Measurements from ENCODE around the gene RAB5IF. TPM values are rescaled to one million over a fixed set of nuclear protein-coding genes. Genes with fewer than 3 reads are reported as not detected.
"Not testable (repeated sequence)": the region's sequence is repeated elsewhere in the genome, so short reads cannot be mapped to it uniquely, and the experiment has no call there.

RAB5IF gene
- total RNA-seq, 1 donor from 2014 or later: 65.2 TPM

DNA sequence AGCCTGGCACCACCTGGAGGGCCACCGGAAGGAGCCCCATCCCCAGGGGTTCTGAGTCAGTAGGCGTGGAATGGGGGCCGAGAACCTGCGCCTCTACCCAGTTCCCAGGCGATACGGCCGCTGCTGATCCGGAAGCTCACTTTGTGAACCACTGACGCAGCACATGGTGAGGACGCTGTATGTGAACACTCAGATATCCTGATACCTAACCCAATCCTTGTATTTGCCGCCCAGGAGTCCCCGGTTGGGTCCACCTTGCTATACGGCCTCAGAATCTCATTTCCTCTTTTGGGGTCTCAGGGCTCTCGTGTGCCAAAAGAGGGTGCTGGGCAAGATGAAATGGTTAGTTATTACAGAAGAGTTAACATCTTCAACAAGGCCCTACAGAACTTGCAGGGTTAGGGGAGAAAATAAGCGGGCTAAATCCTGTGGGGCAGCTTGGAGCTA lies 604 bp upstream of the RAB5IF start:
- H3K9me3 Mint-ChIP-seq (ENCODE audit: unreplicated experiment): no peaks in the 10 kb centered on the region
- TF ChIP-seq, protein P1, sequence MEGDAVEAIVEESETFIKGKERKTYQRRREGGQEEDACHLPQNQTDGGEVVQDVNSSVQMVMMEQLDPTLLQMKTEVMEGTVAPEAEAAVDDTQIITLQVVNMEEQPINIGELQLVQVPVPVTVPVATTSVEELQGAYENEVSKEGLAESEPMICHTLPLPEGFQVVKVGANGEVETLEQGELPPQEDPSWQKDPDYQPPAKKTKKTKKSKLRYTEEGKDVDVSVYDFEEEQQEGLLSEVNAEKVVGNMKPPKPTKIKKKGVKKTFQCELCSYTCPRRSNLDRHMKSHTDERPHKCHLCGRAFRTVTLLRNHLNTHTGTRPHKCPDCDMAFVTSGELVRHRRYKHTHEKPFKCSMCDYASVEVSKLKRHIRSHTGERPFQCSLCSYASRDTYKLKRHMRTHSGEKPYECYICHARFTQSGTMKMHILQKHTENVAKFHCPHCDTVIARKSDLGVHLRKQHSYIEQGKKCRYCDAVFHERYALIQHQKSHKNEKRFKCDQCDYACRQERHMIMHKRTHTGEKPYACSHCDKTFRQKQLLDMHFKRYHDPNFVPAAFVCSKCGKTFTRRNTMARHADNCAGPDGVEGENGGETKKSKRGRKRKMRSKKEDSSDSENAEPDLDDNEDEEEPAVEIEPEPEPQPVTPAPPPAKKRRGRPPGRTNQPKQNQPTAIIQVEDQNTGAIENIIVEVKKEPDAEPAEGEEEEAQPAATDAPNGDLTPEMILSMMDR (IDR thresholded peaks at IDR 0.05): no peak
- H3K27ac Mint-ChIP-seq (ENCODE audit: unreplicated experiment): peak overlapping the region; percentile 94
- DNase-seq (ENCODE audit: extremely low spot score, unreplicated experiment): no peak
- peak overlapping the region; percentile 95 for H3K4me3 Mint-ChIP-seq (ENCODE audit: unreplicated experiment)
- H3K36me3 Mint-ChIP-seq (ENCODE audit: unreplicated experiment): peaks cover 2% of the 10 kb centered on the region
- peaks cover 23% of the 10 kb centered on the region for H3K4me1 Mint-ChIP-seq (ENCODE audit: unreplicated experiment)
- no peaks in the 10 kb centered on the region for H3K27me3 Mint-ChIP-seq (ENCODE audit: unreplicated experiment)

DNA sequence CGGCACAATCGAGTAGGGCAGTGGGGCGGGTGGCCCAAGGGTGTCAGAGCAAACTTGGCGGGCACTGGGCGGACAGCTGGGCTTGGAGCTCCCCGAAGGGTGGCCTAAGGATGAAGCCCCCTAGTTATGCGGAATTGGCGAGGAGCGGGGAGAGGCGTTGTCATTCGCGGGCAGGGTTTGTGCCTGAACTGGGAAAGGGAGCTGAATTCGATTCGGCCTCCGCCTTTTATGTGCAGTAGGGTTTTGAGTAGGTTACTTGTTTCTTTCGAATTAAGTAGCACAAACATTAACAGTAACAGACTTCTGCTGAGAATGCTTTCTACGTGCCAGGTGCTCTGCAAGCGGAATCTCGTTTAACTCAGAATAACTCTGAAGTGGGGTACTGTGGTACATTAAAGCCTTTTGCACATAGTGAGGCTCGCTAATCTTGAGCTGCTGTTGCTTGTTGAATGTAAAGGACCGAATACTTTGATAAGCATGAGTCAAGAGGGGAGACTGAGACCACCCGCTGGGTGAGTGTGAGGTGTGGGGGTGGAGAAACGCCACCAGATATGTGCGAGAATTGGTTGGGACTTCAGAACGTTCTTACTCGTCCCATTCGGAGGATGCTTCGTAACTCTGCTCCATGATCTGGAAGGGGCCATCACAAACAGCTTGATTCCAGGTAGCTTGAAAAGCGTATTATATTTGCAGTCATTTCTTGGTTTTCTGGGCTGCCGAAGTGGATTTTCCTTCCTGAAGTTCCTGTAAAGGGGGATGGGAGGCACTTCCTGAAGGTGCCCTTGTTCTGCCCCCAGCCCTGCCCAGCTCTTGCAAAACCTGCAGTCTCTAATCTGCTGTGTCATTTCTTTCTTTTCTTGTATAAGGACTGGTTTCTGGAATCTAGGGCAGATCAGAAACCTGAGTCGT lies 833 bp downstream of the RAB5IF start:
- DNase-seq (ENCODE audit: extremely low spot score, unreplicated experiment): no peak
- H3K9me3 Mint-ChIP-seq (ENCODE audit: unreplicated experiment): no peaks in the 10 kb centered on the region
- H3K27me3 Mint-ChIP-seq (ENCODE audit: unreplicated experiment): no peaks in the 10 kb centered on the region
- peak overlapping the region; percentile 95 for H3K4me3 Mint-ChIP-seq (ENCODE audit: unreplicated experiment)
- H3K36me3 Mint-ChIP-seq (ENCODE audit: unreplicated experiment): peaks cover 4% of the 10 kb centered on the region
- peaks cover 23% of the 10 kb centered on the region for H3K4me1 Mint-ChIP-seq (ENCODE audit: unreplicated experiment)
- TF ChIP-seq, protein P1 (IDR thresholded peaks at IDR 0.05): no peak
- H3K27ac Mint-ChIP-seq (ENCODE audit: unreplicated experiment): peak overlapping the region; percentile 88

DNA sequence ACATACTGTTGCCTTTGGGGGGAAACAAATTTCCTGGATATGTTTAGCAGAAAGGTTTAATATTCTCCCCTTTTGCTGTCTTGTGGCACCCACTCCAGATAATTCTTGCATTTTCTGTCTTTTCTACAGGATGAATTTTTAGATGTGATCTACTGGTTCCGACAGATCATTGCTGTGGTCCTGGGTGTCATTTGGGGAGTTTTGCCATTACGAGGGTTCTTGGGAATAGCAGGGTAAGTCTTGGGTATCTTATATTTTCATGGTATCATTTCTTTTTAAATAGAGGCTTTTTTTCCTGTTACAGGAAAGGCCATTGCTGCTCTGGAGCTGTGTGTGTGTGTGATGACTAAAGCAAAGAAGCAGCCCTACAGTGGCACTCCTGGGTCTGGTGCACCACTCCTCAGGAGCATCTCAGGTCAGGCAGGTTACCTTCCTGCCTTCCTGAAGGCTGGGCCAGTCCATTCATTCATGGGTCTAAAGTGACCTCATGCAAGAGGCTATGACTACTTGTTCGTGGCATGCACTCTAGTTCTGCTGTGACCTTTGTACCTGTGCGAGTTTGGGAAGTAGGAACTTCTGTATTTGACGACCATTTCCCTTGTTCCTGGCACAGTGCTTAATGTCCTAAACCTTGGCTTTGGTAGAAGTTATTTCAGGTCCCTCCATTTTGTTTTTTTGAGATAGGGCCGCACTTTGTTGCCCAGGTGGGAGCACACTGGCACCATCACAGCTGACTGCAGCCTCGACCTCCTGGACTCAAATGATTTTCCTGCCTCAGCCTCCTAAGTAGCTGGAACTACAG lies 2.2 kb downstream of the RAB5IF start:
- H3K4me1 Mint-ChIP-seq (ENCODE audit: unreplicated experiment): peaks cover 23% of the 10 kb centered on the region
- no peaks in the 10 kb centered on the region for H3K27me3 Mint-ChIP-seq (ENCODE audit: unreplicated experiment)
- H3K9me3 Mint-ChIP-seq (ENCODE audit: unreplicated experiment): no peaks in the 10 kb centered on the region
- TF ChIP-seq, protein P1 (IDR thresholded peaks at IDR 0.05): no peak
- no peak overlapping the region for H3K27ac Mint-ChIP-seq (ENCODE audit: unreplicated experiment)
- DNase-seq (ENCODE audit: extremely low spot score, unreplicated experiment): no peak
- peak overlapping the region; percentile 60 for H3K4me3 Mint-ChIP-seq (ENCODE audit: unreplicated experiment)
- peaks cover 13% of the 10 kb centered on the region for H3K36me3 Mint-ChIP-seq (ENCODE audit: unreplicated experiment)

DNA sequence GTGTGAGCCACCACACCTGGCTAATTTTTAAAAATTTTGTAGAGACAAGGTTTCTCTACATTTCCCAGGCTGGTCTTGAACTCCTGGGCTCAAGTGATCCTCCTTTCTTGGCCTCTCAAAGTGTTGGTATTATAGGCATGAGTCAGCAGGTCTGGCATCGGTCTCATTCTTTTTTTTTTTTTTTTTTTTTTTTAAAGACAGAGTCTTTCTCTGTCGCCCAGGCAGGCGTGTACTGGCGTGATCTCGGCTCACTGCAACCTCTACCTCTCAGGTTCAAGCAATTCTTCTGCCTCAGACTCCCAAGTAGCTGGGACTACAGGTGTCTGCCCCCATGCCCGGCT lies 2.8 kb downstream of the RAB5IF start:
- H3K4me1 Mint-ChIP-seq (ENCODE audit: unreplicated experiment): peaks cover 23% of the 10 kb centered on the region
- H3K9me3 Mint-ChIP-seq (ENCODE audit: unreplicated experiment); DNase-seq (ENCODE audit: extremely low spot score, unreplicated experiment); H3K4me3 Mint-ChIP-seq (ENCODE audit: unreplicated experiment); H3K27ac Mint-ChIP-seq (ENCODE audit: unreplicated experiment); H3K27me3 Mint-ChIP-seq (ENCODE audit: unreplicated experiment): not testable (repeated sequence)
- peaks cover 15% of the 10 kb centered on the region for H3K36me3 Mint-ChIP-seq (ENCODE audit: unreplicated experiment)

DNA sequence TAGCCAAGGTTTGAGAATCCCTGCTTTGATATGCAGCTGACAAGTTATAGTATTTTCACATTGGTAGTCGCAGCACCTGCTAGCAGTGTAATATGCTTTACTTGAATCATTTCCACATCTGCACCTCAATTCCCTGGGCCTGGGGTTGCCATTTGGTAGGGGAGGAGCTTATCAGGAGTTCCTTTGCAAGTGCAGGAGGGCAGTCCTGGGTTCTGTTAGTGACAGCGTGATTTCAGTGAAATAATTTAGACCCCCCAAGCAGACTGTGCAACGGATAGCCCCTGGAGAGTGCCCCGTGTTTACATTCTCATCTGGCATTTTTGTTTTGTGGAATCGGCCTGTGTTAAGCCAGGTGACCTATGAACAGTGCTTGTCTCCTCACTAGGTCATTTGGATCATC lies 6.0 kb downstream of the RAB5IF start:
- no peaks in the 10 kb centered on the region for H3K27me3 Mint-ChIP-seq (ENCODE audit: unreplicated experiment)
- TF ChIP-seq, protein P1 (IDR thresholded peaks at IDR 0.05): no peak
- H3K36me3 Mint-ChIP-seq (ENCODE audit: unreplicated experiment): peaks cover 15% of the 10 kb centered on the region
- DNase-seq (ENCODE audit: extremely low spot score, unreplicated experiment): no peak
- H3K27ac Mint-ChIP-seq (ENCODE audit: unreplicated experiment): no peak overlapping the region
- H3K4me1 Mint-ChIP-seq (ENCODE audit: unreplicated experiment): peaks cover 13% of the 10 kb centered on the region
- H3K9me3 Mint-ChIP-seq (ENCODE audit: unreplicated experiment): no peaks in the 10 kb centered on the region
- H3K4me3 Mint-ChIP-seq (ENCODE audit: unreplicated experiment): no peak overlapping the region

Measured in osteocyte (in vitro differentiated cells).